Cardiac muscle cell (in vitro differentiated cells and primary cell): Measurements from ENCODE around the gene LRRC9. TPM values are rescaled to one million over a fixed set of nuclear protein-coding genes. Genes with fewer than 3 reads are reported as not detected.

Experiments used
- DNase-seq, 2 donors: peaks; one replicate each; pipeline versions ENCODE4 v3.0.0 to v3.0.0-alpha.2; 2010 to 2017; ENCODE audit warnings: low read depth in 1 of 2, low spot score in 1 of 2
- H3K27ac ChIP-seq: fragments of 200-600 bp; sonication (generic); 2 replicates; pipeline ENCODE4 v1.5.1; 2016
- H3K27me3 ChIP-seq: fragments of 200-600 bp; sonication (generic); 2 replicates; pipeline ENCODE4 v1.6.0; 2016; ENCODE audit warnings: control low read depth
- H3K36me3 ChIP-seq: fragments of 200-600 bp; sonication (generic); 2 replicates; pipeline ENCODE4 v1.5.1; 2016; ENCODE audit warnings: control low read depth
- H3K4me1 ChIP-seq: fragments of 200-600 bp; sonication (generic); 2 replicates; pipeline ENCODE4 v1.8.1; 2017; ENCODE audit warnings: low read depth, mild to moderate bottlenecking, mixed run types
- H3K4me3 ChIP-seq: fragments of 200-600 bp; sonication (generic); 2 replicates; pipeline ENCODE4 v1.5.1; 2016; ENCODE audit warnings: mild to moderate bottlenecking
- H3K9me3 ChIP-seq: fragments of 200-600 bp; sonication (generic); 2 replicates; pipeline ENCODE4 v1.5.1; 2017; ENCODE audit warnings: low read depth, mild to moderate bottlenecking, control low read depth
- polyA plus RNA-seq: library from polyadenylated mRNA; unstranded; fragments of >200 nt; fragmentation: Nextera tagmentation; extraction: Ambion mirVana; gene quantifications from 2 replicates; pipeline ENCODE4 v1.2.1, GENCODE V29; 2016
- total RNA-seq: library from RNA; depleted of rRNA; stranded (reverse); fragments of >200 nt; gene quantifications from 2 replicates; pipeline ENCODE4 v1.2.3, GENCODE V29; 2016
- TF ChIP-seq, protein P1 (sequence below): IDR thresholded peaks from 2 replicates; pipeline ENCODE4 v1.5.1; 2012; ENCODE audit warnings: low read depth, mild to moderate bottlenecking, low read length

LRRC9 gene
- total and polyA plus RNA-seq, 2 experiments from 2014 or later, result 0.24 to 1.2 TPM

DNA sequence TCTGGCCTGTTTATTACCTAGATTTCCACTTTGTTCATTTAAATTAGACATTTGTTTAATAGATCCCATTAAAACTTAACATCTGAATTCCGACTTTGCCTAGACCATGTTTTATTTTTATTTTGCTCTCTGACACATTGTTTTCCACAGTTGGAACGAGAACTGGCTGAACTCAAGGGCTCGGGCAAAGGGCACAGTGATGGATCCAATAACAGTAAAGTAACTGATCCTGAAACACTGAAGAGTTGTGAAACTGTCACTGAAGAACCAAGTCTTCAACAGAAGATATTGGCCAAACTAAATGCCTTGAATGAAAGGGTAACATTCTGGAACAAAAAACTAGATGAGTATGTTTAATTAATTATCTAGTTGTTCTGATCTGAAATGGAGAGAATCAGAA lies 39.7 kb downstream of the LRRC9 start:
- Histone ChIP-seq H3K36me3 (no peaks in the 10 kb centered on the region), H3K27ac (no peak overlapping the region), H3K4me3 (no peak overlapping the region), H3K9me3 (no peaks in the 10 kb centered on the region), H3K4me1 (no peaks in the 10 kb centered on the region), H3K27me3 (no peaks in the 10 kb centered on the region)
- DNase-seq, result no peak
- TF ChIP-seq, protein P1, sequence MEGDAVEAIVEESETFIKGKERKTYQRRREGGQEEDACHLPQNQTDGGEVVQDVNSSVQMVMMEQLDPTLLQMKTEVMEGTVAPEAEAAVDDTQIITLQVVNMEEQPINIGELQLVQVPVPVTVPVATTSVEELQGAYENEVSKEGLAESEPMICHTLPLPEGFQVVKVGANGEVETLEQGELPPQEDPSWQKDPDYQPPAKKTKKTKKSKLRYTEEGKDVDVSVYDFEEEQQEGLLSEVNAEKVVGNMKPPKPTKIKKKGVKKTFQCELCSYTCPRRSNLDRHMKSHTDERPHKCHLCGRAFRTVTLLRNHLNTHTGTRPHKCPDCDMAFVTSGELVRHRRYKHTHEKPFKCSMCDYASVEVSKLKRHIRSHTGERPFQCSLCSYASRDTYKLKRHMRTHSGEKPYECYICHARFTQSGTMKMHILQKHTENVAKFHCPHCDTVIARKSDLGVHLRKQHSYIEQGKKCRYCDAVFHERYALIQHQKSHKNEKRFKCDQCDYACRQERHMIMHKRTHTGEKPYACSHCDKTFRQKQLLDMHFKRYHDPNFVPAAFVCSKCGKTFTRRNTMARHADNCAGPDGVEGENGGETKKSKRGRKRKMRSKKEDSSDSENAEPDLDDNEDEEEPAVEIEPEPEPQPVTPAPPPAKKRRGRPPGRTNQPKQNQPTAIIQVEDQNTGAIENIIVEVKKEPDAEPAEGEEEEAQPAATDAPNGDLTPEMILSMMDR, result no peak

DNA sequence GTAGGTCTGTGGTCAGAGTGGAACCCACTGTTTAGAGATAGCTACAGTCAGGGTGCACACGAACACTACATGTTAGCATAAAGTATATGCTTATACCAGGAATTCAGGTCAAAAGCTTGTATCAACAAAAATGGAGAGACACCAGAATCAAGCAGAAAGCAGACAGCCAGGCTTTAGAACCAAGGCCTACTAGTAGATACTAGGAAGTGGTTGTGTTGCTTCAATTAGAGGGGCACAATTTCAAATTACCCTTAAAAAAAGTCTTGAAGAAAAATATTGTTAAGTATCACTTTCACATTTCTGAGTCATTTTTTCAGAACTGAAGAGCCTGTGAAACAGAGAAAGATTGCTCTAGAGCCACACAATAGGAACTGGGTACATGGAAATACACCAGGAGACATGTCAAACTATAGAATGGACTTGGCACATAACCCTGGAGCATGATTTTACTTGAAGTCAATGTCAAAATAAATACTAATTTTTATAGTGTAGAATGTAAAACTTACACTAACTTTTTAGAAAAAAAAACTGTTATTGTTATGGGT lies 41.6 kb downstream of the LRRC9 start:
- Histone ChIP-seq H3K9me3 (no peaks in the 10 kb centered on the region), H3K4me3 (no peak overlapping the region), H3K36me3 (no peaks in the 10 kb centered on the region), H3K27ac (no peak overlapping the region), H3K27me3 (no peaks in the 10 kb centered on the region), H3K4me1 (no peaks in the 10 kb centered on the region)
- DNase-seq, result no peak
- TF ChIP-seq, protein P1, result no peak

DNA sequence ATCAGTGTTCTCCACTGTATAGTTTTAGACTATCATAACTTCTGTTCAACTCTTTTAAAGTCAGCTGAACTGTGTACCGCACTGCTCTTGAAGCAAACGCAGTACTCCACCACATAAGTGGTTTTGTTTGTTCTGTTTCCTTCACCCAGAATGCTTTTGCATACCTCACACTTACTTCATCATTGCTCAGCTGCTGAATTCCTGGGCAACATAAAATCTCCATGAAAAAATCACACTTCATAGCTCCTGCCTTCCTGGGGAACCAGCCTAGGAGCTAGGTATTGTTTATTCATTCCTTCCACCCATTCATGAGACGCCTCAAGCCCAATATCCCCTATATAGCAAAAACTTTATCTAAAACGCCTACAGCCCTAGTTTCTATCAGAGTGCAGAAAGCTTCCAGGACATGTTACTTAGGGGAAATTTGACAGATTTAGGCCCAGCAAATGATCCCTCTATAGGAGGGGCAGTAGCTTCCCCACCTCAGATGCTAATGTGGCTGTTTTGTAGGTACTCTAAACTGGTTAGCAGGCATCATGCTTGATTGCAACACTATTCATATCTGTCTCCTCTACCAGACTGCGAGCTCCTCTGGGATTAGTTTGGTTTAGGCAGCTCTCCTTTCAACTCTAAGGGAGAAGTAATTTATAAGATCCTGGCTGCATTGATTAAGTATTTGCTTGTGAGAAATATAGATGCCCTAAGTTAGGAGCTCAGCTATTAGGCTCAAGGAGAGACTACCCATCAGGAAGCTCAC lies 44.5 kb downstream of the LRRC9 start:
- H3K4me3 ChIP-seq, result no peak overlapping the region
- H3K27ac ChIP-seq, result no peak overlapping the region
- H3K36me3 ChIP-seq, result no peaks in the 10 kb centered on the region
- no peaks in the 10 kb centered on the region for H3K27me3 ChIP-seq
- no peaks in the 10 kb centered on the region for H3K4me1 ChIP-seq
- DNase-seq, result peak; percentile 7 to 8
- no peaks in the 10 kb centered on the region for H3K9me3 ChIP-seq
- TF ChIP-seq, protein P1, result no peak

DNA sequence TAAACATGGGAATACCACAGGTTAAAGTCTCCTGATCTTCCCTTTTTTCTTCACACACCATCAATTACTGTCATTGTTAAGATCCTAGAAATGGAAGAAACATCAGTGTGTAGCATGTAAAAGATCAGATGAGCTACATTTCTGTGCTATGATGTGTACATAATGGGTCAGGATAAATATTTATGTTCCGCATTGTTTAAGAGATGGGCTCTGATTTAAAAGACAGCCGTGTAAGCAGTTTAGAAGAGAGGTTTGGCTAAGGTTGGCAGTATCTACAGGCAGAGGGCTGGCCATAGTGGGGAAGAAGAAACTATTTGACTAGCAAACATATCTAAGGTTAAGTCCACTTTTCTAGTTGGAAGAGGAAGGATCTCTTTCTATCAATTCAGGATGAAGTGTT lies 49.4 kb downstream of the LRRC9 start:
- Histone ChIP-seq H3K27me3 (no peaks in the 10 kb centered on the region), H3K9me3 (no peaks in the 10 kb centered on the region)

DNA sequence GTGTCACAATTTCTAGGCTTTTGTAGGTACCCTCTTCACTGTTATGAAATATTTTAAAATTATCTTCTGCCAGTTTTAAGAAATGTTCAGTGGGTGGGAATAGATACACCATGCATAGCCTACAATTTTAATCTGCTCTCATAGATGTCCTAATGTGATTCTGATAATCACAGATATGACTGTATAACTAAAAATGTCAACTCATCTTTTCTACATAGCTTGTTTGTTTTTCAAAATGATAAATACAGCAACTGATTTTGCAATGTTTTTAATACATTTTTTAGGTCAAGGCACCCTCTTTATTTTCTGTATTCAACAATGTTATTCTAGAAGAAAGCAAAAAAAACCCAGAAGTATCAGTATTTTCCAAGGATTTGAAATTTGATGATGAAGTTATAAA lies 61.6 kb downstream of the LRRC9 start:
- H3K4me3 ChIP-seq, result no peak overlapping the region
- no peaks in the 10 kb centered on the region for H3K9me3 ChIP-seq
- DNase-seq, result no peak
- H3K27me3 ChIP-seq, result no peaks in the 10 kb centered on the region
- no peak overlapping the region for H3K27ac ChIP-seq
- TF ChIP-seq, protein P1, result no peak
- H3K4me1 ChIP-seq, result no peaks in the 10 kb centered on the region
- no peaks in the 10 kb centered on the region for H3K36me3 ChIP-seq

More for the DNA sequence above, 49.4 kb downstream of the LRRC9 start:
- no peak overlapping the region for H3K4me3 ChIP-seq
- TF ChIP-seq, protein P1, result no peak
- no peaks in the 10 kb centered on the region for H3K36me3 ChIP-seq
- DNase-seq, result no peak
- no peaks in the 10 kb centered on the region for H3K4me1 ChIP-seq
- no peak overlapping the region for H3K27ac ChIP-seq
